Measurements from ENCODE around the gene BTLA.

DNA sequence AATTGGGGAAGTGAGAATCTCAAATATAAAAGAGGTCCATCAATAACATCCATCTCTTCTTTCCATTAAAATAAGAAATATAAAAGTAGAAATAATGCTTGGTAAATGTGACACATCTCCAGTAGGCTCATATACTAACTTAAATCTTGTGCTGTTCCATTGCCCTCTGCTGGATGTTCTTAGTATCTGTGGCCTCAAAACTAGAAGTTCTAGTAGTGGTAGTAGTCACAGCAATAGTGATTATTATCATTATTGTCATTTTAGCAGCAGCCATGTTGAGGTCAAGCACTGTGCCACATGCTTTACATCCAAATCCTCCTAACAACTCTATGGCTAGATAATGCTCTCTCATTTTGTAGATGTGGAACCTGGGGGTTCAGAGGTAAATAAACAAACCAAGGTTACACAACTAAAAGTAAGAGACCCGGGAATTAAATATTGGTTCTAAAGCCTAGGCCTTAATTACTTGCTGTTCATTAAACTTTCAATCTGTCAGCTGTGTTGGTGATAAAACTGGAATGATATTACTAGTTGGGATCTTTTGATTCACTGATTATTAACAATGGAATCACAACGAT is 20.2 kb upstream of the BTLA start:
- TF ChIP-seq, protein P1, sequence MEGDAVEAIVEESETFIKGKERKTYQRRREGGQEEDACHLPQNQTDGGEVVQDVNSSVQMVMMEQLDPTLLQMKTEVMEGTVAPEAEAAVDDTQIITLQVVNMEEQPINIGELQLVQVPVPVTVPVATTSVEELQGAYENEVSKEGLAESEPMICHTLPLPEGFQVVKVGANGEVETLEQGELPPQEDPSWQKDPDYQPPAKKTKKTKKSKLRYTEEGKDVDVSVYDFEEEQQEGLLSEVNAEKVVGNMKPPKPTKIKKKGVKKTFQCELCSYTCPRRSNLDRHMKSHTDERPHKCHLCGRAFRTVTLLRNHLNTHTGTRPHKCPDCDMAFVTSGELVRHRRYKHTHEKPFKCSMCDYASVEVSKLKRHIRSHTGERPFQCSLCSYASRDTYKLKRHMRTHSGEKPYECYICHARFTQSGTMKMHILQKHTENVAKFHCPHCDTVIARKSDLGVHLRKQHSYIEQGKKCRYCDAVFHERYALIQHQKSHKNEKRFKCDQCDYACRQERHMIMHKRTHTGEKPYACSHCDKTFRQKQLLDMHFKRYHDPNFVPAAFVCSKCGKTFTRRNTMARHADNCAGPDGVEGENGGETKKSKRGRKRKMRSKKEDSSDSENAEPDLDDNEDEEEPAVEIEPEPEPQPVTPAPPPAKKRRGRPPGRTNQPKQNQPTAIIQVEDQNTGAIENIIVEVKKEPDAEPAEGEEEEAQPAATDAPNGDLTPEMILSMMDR (conservative IDR thresholded peaks at IDR 0.05; ENCODE audit: low read length): peak; percentile 88
- TF ChIP-seq EZH2phosphoT487 (IDR thresholded peaks at IDR 0.05; ENCODE audit: borderline replicate concordance): no peak

Data from Loucy (cell line).